ENCODE data around the gene TIAM2.

TIAM2 gene

DNA sequence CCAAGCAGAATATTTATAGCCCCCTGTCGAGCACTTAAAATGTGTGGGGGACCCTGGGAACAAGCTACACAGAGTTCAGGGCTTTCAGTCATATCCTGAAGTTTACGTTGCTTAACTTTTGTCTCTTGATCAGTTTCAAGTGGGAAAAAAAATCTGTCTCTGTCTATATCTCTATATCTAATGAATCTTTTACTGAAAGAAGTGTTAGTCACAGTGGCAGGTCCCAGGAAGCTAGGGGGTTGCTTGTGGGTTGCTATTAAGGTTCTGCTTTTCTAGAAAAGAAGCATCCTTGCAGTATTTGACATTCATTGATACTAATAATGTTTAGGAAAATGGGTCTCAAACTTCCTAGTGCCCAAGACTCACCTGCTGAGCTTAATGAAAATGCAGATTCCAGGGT, 192.0 kb downstream of the TIAM2 start:
- Histone ChIP-seq H3K4me3 (IDR thresholded peaks at IDR 0.05; ENCODE audit: insufficient read depth, low read depth, low read length) (no peak overlapping the region), H3K4me2 (no peak overlapping the region), H4K20me1 (ENCODE audit: insufficient read depth) (no peaks in the 10 kb centered on the region), H3K27me3 (ENCODE audit: insufficient read depth, low read depth) (no peaks in the 10 kb centered on the region), H3K79me2 (ENCODE audit: insufficient read depth, low read depth) (no peaks in the 10 kb centered on the region), H2AFZ (ENCODE audit: low read depth) (no peak overlapping the region), H3K36me3 (ENCODE audit: insufficient read depth) (no peaks in the 10 kb centered on the region), H3K4me1 (ENCODE audit: low read depth, poor library complexity, severe bottlenecking) (peaks cover 13% of the 10 kb centered on the region), H3K27ac (no peak overlapping the region), H3K9ac (no peak overlapping the region)
- TF ChIP-seq CTCF (conservative IDR thresholded peaks at IDR 0.05; ENCODE audit: low read depth, low read length), result no peak

DNA sequence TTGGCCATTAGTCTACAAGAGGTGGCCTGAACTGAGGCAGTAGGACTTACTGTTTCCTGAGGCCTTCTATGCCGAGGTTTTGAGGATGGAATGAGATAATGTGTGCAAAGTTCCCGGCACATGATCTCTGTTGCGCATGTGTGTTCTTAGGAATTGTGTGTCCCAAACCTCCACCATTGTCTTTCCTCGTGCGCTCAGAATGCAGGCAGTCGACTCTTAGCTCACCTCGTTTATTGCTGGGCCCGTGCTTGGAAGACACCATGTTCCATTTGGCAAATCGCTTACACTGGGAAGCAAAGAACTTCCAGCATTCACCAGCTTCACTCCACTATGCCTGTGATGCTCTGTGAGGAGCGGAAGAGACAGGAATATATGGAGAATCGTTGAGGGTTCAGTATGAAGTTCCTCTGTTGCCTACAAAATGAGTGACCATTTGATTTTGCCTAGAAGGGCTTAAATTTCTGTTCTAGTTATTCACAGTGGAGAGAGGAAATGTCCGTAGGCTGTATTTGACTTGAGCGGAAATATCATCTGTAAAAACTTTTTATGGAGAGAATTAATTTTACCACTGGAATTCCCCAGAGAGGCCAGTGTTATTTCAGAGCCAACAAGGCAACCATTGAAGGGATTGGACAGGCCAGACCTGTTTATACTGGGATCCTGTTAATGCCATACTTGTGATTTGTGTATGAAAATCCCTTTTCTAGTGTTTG, 193.0 kb downstream of the TIAM2 start:
- H4K20me1 ChIP-seq (ENCODE audit: insufficient read depth), result no peaks in the 10 kb centered on the region
- H3K4me3 ChIP-seq (IDR thresholded peaks at IDR 0.05; ENCODE audit: insufficient read depth, low read depth, low read length), result no peak overlapping the region
- H3K27ac ChIP-seq, result no peak overlapping the region
- H3K9ac ChIP-seq, result no peak overlapping the region
- H3K4me1 ChIP-seq (ENCODE audit: low read depth, poor library complexity, severe bottlenecking), result peaks cover 4% of the 10 kb centered on the region
- TF ChIP-seq CTCF (conservative IDR thresholded peaks at IDR 0.05; ENCODE audit: low read depth, low read length), result no peak
- H3K27me3 ChIP-seq (ENCODE audit: insufficient read depth, low read depth), result no peaks in the 10 kb centered on the region
- no peaks in the 10 kb centered on the region for H3K36me3 ChIP-seq (ENCODE audit: insufficient read depth)
- H3K79me2 ChIP-seq (ENCODE audit: insufficient read depth, low read depth), result no peaks in the 10 kb centered on the region
- no peak overlapping the region for H2AFZ ChIP-seq (ENCODE audit: low read depth)
- H3K4me2 ChIP-seq, result no peak overlapping the region

DNA sequence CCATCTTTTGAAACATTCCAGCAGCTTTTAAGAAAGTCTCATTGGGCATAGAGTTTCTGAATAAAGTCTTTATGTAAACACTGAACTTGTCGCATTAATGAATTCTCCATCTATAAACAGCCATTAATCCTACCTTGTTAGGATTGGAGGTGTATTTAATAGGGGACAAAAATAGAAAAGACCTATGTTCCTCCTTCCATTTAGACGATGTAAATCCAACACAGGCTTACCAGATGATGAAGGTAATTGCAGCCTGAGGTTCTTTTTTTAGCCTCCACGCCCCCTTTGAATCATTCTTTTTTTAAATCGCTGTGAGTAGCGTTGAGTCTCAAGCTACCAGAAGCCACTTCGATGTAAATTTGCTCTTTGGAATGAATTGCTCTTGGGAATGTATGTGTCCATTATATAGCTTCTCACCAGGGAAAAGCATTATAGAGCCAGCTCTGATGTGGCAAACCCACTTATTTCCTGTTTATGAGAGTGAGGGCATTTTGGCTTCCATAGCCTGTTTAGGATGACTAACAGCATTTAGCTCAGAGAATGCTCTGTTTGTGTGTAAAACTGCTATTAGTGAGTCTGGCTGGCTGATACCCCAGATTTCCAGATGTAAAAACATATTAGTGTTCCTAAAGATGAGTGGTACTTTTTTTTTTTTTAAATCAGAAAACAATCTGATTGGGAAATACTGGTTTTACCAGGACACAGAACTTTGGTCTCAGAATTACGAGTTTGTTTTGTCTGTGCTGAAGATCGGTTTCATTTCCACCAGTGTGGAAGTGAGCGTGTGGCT, 193.8 kb downstream of the TIAM2 start:
- no peaks in the 10 kb centered on the region for H4K20me1 ChIP-seq (ENCODE audit: insufficient read depth)
- H3K79me2 ChIP-seq (ENCODE audit: insufficient read depth, low read depth), result no peaks in the 10 kb centered on the region
- no peak overlapping the region for H3K4me2 ChIP-seq
- no peaks in the 10 kb centered on the region for H3K36me3 ChIP-seq (ENCODE audit: insufficient read depth)
- H3K4me1 ChIP-seq (ENCODE audit: low read depth, poor library complexity, severe bottlenecking), result no peaks in the 10 kb centered on the region
- no peak overlapping the region for H2AFZ ChIP-seq (ENCODE audit: low read depth)
- H3K27me3 ChIP-seq (ENCODE audit: insufficient read depth, low read depth), result no peaks in the 10 kb centered on the region
- H3K9ac ChIP-seq, result no peak overlapping the region
- no peak overlapping the region for H3K4me3 ChIP-seq (IDR thresholded peaks at IDR 0.05; ENCODE audit: insufficient read depth, low read depth, low read length)
- no peak overlapping the region for H3K27ac ChIP-seq
- TF ChIP-seq CTCF (conservative IDR thresholded peaks at IDR 0.05; ENCODE audit: low read depth, low read length), result no peak

DNA sequence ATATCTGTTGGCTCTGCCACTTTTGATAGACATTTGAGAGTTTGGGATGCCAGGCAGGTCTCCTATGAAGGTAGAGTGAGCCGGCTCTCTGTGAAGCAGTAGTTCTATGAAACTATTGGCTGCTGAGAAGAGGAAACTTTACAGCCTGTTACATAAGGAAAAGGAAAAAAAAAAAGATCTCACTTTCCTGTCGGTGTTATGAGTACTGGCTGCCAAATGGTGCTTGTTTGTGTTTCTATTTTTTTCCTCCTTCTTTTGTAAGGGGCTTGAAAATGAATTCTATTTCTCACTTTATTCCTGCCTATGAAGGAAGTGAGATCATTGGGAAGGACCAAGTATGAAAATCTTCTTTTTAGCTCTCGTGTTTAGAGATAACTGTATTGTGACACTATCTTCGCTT, 195.6 kb downstream of the TIAM2 start:
- TF ChIP-seq CTCF (conservative IDR thresholded peaks at IDR 0.05; ENCODE audit: low read depth, low read length), result no peak
- Histone ChIP-seq H3K4me1 (ENCODE audit: low read depth, poor library complexity, severe bottlenecking) (no peaks in the 10 kb centered on the region), H3K4me3 (IDR thresholded peaks at IDR 0.05; ENCODE audit: insufficient read depth, low read depth, low read length) (no peak overlapping the region), H3K27me3 (ENCODE audit: insufficient read depth, low read depth) (no peaks in the 10 kb centered on the region), H2AFZ (ENCODE audit: low read depth) (no peak overlapping the region), H3K36me3 (ENCODE audit: insufficient read depth) (no peaks in the 10 kb centered on the region), H4K20me1 (ENCODE audit: insufficient read depth) (no peaks in the 10 kb centered on the region), H3K4me2 (no peak overlapping the region), H3K79me2 (ENCODE audit: insufficient read depth, low read depth) (no peaks in the 10 kb centered on the region), H3K9ac (no peak overlapping the region), H3K27ac (no peak overlapping the region)
